NCI-H128 (cell line): ENCODE measurements around the gene TIMM17A.

Source experiments
- DNase-seq: peaks from one replicate; lab custom pipeline; 2025; ENCODE audit not compliant: unreplicated experiment; lab: John Stamatoyannopoulos, UW

TIMM17A gene

DNA sequence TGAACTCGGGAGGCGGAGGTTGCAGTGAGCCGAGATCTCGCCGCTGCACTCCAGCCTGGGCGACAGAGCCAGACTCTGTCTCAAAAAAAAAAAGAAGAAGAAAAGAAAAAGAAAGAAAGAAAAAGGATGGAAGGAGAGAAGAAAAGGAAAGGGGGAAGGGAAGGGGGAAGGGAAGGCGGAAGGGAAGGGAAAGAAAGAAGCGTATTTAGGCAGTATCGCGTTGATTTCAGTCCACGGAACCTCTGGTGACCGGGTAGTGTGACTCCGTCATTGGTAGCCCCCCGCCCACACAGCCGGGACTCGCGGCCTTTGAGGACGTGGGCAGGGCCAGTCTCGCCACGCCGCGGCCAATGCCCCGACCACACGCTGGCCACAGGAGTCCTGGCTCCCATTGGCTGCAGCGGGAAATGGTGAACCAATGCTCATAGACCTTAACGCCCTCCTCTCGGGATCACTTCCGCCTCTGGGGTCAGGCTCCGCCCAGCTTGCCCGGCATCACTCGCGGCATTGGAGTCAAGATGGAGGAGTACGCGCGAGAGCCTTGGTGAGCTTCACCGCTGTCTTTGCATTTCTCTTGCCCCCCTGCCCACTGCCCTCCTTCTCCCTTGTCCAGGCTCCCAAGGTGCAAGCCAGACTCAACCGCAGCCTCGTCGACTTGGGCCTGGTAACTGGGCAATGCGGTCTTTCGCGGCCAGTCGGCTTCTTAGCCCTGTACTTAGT, at the start of gene TIMM17A:
Gene TIMM17A, plus strand, starts transcription at position 495 of the 720 bp plus-strand sequence. Its CDS starts 24 bp downstream, at position 519.
- peak; percentile 92 for DNase-seq

DNA sequence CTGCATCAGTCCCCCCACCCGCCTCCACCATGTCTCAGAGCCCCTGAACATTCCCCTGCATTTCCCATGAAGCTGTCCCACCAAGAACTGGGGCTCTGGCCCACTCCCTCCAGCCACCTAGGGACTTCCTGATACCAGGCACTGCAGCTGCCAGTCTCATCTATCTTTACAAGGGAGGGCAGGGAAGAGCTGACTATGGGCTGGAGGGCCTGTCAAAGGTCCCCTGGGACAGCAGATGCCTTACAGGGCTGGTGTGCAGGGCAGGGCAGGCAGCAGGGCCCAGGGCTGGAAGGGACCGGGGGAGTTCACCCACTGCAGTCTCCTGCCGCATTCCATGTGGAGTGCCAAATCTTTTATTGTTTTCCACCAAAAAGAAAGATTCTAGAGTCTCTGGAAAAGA, 49.0 kb upstream of the TIMM17A start:
- DNase-seq = no peak

DNA sequence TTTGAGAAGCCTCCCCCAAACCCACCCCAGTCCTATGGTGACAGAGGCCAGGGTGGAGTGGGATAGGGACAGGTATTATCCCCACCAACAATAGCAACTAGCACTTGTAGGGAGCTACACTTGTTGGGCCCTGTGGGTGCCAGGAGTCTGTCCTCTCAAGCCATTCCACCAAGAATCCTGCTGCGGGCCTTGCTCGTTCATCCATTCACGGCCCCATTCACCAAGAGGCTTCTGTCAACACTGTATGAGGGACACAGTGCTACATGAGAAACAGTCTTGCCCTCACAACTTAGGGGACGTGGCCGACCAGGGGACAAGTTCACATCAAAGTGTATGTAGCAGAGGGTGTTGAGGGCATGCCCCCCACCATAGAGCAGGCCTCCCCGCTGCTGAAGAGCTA, 47.7 kb upstream of the TIMM17A start:
- no peak for DNase-seq

DNA sequence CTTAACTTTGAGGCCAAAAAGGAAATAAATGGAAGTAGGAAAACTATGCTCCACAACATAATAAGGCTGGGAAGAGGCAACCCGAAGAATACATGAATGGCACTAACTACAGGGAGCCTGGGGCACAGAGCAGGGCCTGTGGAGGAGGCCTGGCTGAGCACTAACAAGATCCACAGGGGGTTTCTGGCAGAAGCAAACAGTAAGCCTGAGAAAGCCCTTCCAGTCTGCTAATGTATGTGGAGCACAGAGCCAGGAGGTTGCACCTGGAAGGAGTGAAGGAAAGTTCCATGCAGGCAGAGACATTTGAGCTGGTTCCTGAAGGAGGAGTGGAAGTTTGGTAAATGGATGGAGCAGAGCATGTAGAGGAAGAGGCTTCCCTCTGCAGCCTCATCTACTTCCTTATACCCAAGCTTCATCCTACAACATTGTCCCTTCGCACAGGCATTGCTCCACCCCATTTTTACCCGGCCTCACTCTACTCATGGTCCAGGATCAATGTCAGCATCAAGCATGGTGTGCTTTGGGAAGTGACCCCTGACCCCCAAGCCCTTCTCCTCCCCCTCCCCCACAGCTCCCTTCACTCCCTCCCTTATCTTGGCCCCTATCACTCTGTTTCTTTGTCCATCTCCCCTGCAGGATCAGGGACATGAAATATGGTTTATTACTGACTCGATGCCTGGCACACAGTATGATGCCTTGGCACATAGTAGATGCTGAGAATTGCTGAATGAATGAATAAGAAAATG, 43.3 kb upstream of the TIMM17A start:
- DNase-seq = no peak

DNA sequence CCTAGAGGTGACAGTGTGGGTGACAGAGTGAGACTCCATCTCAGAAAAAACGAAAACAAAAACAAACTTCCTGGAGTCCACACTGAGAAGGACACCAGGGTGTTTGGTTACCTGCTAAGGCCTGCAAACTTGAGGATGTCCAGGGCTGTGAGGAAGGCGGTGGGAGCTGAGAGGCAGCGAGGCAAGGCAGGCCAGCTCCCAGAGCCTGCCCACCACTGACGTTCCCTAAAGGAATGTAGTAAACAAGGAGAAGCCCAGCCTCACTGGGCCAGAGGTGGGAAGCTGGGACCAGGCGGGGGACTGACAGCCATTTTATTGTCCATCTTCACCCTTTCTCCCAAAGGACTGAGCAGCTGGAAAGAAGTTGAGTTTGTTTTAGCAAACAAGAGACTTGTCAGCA, 42.5 kb upstream of the TIMM17A start:
- no peak for DNase-seq

DNA sequence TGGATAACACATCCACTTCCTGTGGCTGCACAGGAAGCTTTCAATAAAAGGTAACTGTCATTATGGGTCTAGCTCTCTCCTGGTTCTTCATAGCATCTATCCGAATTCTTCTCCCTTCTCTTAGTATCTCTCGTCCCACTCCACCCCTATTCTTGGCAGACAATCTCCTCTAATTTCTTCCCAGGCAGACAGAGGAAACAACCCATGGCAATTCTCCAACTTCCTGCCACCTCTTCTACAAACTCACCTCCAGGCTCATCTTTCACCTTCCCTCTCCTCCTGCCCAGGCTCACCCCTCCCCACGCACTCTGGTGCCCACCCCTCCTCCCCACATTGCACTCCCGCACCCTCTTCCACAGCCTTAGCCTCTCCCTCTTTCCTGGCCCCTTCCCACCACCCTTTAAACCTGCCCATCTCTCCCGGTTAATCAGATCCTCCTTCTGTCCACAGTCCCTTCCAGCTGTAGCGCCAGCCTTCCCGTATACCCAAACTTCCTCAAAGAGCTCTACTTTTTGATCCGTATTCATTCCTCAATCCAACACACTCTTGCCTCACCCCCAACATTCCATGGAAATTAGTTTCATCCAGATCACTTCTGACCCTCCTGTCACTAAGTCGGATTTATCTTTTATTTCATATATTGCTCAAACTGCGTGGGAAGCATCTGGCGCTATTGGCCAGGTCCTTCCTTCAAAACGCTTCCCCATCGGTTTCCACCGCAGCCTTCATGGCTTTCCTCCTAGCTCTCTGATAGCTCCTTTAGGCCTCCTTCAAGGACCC, 40.7 kb upstream of the TIMM17A start:
- no peak for DNase-seq

GRCh38 chr1:201916649-201917249, 38.6 kb upstream of the TIMM17A start:
- no peak for DNase-seq

DNA sequence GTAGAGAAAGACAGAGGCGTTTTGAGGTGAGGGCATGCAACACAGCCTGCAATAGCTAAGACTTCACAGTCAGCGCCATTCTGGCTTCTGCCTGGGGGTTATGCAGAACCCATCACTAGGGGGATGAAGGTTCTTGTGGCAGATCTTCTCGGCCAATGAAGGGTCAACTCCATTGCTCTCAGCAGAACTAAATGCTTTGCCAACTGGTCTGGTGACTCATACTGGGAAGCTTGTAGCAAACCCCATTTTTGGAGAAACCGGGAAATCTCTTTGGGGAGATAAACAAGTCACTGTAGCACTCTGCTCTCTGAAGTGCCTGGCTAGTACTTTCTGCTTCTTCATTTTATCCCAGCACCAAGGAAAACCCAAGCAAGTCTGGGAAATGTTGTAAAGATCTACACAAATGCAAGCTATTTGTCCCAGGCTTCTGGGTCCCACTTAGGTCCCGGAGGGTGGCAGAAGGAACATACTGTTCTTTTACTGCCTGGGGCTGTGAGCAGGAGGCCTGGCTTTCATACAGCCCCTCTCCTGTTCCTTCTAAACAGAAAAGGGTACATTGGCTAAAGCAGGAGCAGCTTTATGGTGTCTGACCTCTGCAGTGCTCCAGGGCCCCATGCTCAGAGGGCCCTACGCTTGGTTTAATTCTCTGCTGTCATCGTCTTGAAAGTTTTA, 37.8 kb upstream of the TIMM17A start:
- no peak for DNase-seq

GRCh38 chr1:201918343-201918742, 37.0 kb upstream of the TIMM17A start:
- no peak for DNase-seq

DNA sequence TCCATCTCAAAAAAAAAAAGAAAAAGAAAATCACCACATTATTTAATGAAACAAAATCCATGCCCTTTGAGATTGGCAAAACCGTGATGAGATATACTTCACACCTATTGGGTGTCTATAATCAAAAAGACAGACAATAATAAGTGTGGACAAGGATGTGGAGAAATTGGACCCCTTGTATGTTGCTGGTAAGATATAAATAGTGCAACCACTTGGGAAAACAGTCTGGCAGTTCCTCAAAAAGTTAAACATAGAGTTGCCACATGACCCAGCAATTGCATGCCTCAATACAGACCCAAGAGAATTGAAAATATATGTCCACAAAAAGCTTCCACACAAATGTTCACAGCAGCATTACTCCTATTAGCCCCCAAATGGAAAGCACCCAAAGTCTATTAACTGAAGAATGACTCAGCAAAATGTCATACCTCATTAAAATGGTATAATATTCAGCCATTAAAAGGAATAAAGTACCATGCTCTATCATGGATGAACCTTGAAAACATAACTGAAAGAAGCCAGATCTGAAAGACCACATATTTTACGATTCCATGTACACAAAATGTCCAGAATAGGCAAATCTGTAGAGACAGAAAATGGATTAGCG, 33.2 kb upstream of the TIMM17A start:
- no peak for DNase-seq

GRCh38 chr1:201925301-201925567, 30.1 kb upstream of the TIMM17A start:
- DNase-seq = no peak

- DNase-seq = no peak
These were observed 29.2 kb upstream of the TIMM17A start for GRCh38 chr1:201925981-201926645.

GRCh38 chr1:201928266-201928665, 27.0 kb upstream of the TIMM17A start:
- DNase-seq = no peak

GRCh38 chr1:201930137-201930536, 25.2 kb upstream of the TIMM17A start:
- DNase-seq = no peak

DNA sequence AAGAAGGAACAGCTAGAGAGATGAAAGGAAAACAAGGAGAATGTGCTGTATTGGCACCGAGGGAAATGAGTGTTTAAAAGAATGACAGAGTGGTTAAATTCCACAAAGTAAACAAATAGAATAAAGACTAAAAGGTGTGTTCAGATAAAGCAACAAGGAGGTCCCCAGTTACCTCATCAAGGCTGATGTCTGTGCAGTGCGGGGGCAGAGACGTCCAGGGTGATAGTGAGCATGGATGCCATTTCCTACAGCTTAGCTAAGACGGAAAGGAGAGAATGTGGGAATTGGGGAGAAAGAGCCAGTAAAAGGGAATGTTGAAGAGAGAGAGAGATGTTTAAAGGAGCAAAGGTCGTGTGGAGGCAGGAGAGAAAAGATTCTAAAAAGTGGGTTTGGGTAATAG, 24.5 kb upstream of the TIMM17A start:
- DNase-seq = no peak

- no peak for DNase-seq
These were observed 21.4 kb upstream of the TIMM17A start for GRCh38 chr1:201933840-201934430.

DNA sequence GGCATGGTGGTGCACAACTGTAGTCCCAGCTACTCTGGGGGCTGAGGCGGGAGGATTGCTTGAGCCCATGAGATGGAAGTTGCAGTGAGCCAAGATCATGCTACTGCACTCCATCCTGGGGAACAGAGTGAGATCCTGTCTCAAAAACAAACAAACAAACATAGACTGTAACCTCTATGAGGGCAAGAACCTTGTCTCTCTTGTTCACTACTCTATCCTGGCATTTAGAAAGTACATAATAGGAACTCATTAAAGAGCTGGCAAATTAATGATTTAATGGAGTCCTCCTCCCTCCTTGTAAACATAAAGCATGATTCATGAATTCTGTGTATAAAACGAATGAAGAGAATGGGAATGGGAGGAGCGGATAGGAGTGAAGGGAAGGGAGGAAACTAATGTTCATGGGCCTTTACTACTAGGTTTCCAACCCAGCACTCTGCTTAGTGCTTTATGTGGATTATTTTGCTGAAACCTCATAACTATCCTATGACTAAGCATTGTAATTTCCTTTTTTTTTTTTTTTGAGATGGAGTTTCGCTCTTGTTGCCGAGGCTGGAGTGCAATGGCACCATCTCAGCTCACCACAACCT, 17.6 kb upstream of the TIMM17A start:
- DNase-seq = no peak

- DNase-seq = no peak
These were observed 16.8 kb upstream of the TIMM17A start for GRCh38 chr1:201938440-201939035.

DNA sequence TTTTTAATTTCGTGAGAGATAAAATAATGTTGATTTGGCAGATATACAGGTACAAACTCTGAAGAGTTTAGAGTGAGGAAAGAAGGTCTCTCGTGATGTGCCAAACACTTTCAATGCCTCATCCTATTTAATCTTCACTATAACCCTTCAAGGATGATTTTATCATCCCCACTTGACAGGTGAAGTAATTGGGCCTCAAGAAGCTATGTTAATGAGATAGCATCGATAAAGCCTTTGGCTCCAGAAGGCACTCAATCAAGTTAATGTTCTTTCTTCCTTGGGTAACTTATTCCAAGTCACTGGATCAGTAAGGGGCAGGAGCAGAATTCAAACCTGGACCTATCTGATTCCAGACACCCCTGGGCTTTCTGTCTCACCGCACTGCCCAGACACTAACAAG, 16.2 kb upstream of the TIMM17A start:
- no peak for DNase-seq
